ENCODE results near the gene SOS2. TPM values are rescaled to one million over a fixed set of nuclear protein-coding genes. Genes with fewer than 3 reads are reported as not detected.

Gene SOS2
- total and polyA plus RNA-seq, 2 of the 8 experiments (the other 6 are each of a cell fraction or from before 2014, with no cell fraction given): 2.8 to 12.7 TPM

GRCh38 chr14:50233951-50234250 lies 2.5 kb upstream of the SOS2 start (continued):
- TF ChIP-seq CTBP2 (IDR thresholded peaks at IDR 0.05; ENCODE audit: borderline replicate concordance, insufficient read depth, insufficient read length, low read length) (no peak), HDAC6 (IDR thresholded peaks at IDR 0.05; ENCODE audit: low read depth, low read length) (no peak)

Data from H1 (cell line).